GM23338 (cell line): ENCODE measurements around the gene CDR2. TPM values are rescaled to one million over a fixed set of nuclear protein-coding genes. Genes with fewer than 3 reads are reported as not detected.

Experiments
- ATAC-seq: fragments of 200-7000 bp; cut with Tn5 transposase; 3 replicates; pipeline ENCODE4 v1.9.1; 2020
- DNase-seq: peaks from one replicate; pipeline ENCODE4 v3.0.0-alpha.2; 2015; ENCODE audit warnings: low spot score
- H2AFZ ChIP-seq: fragments of 200-600 bp; sonication (generic); 2 replicates; pipeline ENCODE4 v1.8.0; 2016; ENCODE audit warnings: antibody characterized with exemption, mild to moderate bottlenecking, moderate library complexity
- H3F3A ChIP-seq: fragments of 200-600 bp; sonication (generic); replicated peaks from 2 replicates; pipeline ENCODE4 v1.8.0; 2017; ENCODE audit warnings: antibody characterized with exemption, mixed run types, low read depth
- H3K27ac ChIP-seq: fragments of 200-600 bp; sonication (generic); 2 replicates; pipeline ENCODE4 v1.6.1; 2016; ENCODE audit warnings: low read depth
- H3K27me3 ChIP-seq: fragments of 200-600 bp; sonication (generic); 2 replicates; pipeline ENCODE4 v1.8.0; 2016; ENCODE audit warnings: mild to moderate bottlenecking, mixed run types, moderate library complexity; ENCODE audit not compliant: insufficient read depth
- H3K36me3 ChIP-seq: fragments of 200-600 bp; sonication (generic); 2 replicates; pipeline ENCODE4 v1.8.0; 2016; ENCODE audit warnings: mild to moderate bottlenecking; ENCODE audit not compliant: insufficient read depth
- H3K4me1 ChIP-seq: fragments of 200-600 bp; sonication (generic); 2 replicates; pipeline ENCODE4 v1.8.0; 2016; ENCODE audit warnings: mild to moderate bottlenecking, moderate library complexity; ENCODE audit not compliant: insufficient read depth
- H3K4me2 ChIP-seq: fragments of 200-600 bp; sonication (generic); 2 replicates; pipeline ENCODE4 v1.7.1; 2017; ENCODE audit warnings: mixed run types
- H3K4me3 ChIP-seq: fragments of 200-600 bp; sonication (generic); 2 replicates; pipeline ENCODE4 v1.6.1; 2016; ENCODE audit warnings: mixed run types
- H3K79me2 ChIP-seq: fragments of 200-600 bp; sonication (generic); replicated peaks from 2 replicates; pipeline ENCODE4 v1.8.0; 2017; ENCODE audit warnings: mild to moderate bottlenecking; ENCODE audit not compliant: insufficient read depth
- H3K9me2 ChIP-seq: fragments of 200-600 bp; sonication (generic); 2 replicates; pipeline ENCODE4 v1.8.0; 2017; ENCODE audit not compliant: insufficient read depth
- H4K20me1 ChIP-seq: fragments of 200-600 bp; sonication (generic); replicated peaks from 2 replicates; pipeline ENCODE4 v1.8.0; 2017; ENCODE audit warnings: mild to moderate bottlenecking; ENCODE audit not compliant: insufficient read depth
- H3K27ac Mint-ChIP-seq: 2 replicates; pipeline ENCODE4 v1.8.0; 2020; ENCODE audit warnings: inconsistent platforms, mild to moderate bottlenecking, moderate library complexity, mixed read lengths
- H3K27me3 Mint-ChIP-seq: 3 replicates; pipeline ENCODE4 v1.8.0; 2022; ENCODE audit warnings: low read depth, mild to moderate bottlenecking, moderate library complexity, mixed read lengths, inconsistent platforms; ENCODE audit not compliant: insufficient read depth, poor library complexity
- H3K36me3 Mint-ChIP-seq: 3 replicates; pipeline ENCODE4 v1.8.0; 2021; ENCODE audit warnings: low read depth, mild to moderate bottlenecking, inconsistent platforms, moderate library complexity, mixed read lengths
- H3K4me1 Mint-ChIP-seq: 3 replicates; pipeline ENCODE4 v1.8.0; 2020; ENCODE audit warnings: mild to moderate bottlenecking, inconsistent platforms, mixed read lengths
- H3K4me3 Mint-ChIP-seq: 3 replicates; pipeline ENCODE4 v1.8.0; 2021; ENCODE audit warnings: moderate library complexity, mild to moderate bottlenecking, inconsistent platforms, mixed read lengths
- H3K9me3 Mint-ChIP-seq: 3 replicates; pipeline ENCODE4 v1.8.0; 2020; ENCODE audit warnings: moderate library complexity, mild to moderate bottlenecking, inconsistent platforms, mixed read lengths
- CREB1 ChIP-seq: fragments of 250-450 bp; sonication (Bioruptor Pico); IDR thresholded peaks from 2 replicates; pipeline ENCODE4 v1.5.0; 2020; ENCODE audit warnings: low read depth, mild to moderate bottlenecking, moderate library complexity
- ETS1 ChIP-seq: IDR thresholded peaks from 2 replicates; pipeline ENCODE4 v1.6.1; 2016; ENCODE audit warnings: antibody characterized with exemption
- JUNB ChIP-seq: IDR thresholded peaks from one replicate; pipeline ENCODE4 v1.6.1; 2016; ENCODE audit warnings: antibody characterized with exemption; ENCODE audit not compliant: unreplicated experiment
- POLR2AphosphoS5 ChIP-seq: IDR thresholded peaks from 2 replicates; pipeline ENCODE4 v1.6.1; 2016; ENCODE audit warnings: antibody characterized with exemption, low read depth
- REST ChIP-seq: IDR thresholded peaks from one replicate; pipeline ENCODE4 v1.6.1; 2018; ENCODE audit warnings: antibody characterized with exemption; ENCODE audit not compliant: unreplicated experiment
- STAT1 ChIP-seq: IDR thresholded peaks from one replicate; pipeline ENCODE4 v1.6.1; 2016; ENCODE audit warnings: antibody characterized with exemption; ENCODE audit not compliant: unreplicated experiment
- ZNF331 ChIP-seq: fragments of 250-450 bp; sonication (Bioruptor Pico); IDR thresholded peaks from 2 replicates; pipeline ENCODE4 v1.5.0; 2020; ENCODE audit warnings: low read depth, mild to moderate bottlenecking, moderate library complexity
- ZNF462 ChIP-seq: fragments of 250-450 bp; sonication (Bioruptor Pico); IDR thresholded peaks from 2 replicates; pipeline ENCODE4 v1.5.0; 2020; ENCODE audit warnings: mild to moderate bottlenecking, moderate library complexity
- polyA plus RNA-seq: library from polyadenylated mRNA; unstranded; fragments of >200 nt; fragmentation: Nextera tagmentation; extraction: Ambion mirVana; gene quantifications from 2 replicates; pipeline ENCODE4 v1.2.1, GENCODE V29; 2016
- total RNA-seq: library from RNA; depleted of rRNA; stranded (reverse); fragments of >200 nt; shearing (Covaris generic); gene quantifications from 2 replicates; pipeline ENCODE4 v1.2.3, GENCODE V29; 2014

The CDR2 gene
- total and polyA plus RNA-seq, 2 experiments from 2014 or later, result 17.7 to 39.3 TPM

GRCh38 chr16:22306788-22307187, 67.6 kb downstream of the CDR2 start (continued):
- TF ChIP-seq ZNF462 (no peak), POLR2AphosphoS5 (no peak), STAT1 (no peak), ZNF331 (CRISPR knock-in tag) (no peak), CREB1 (no peak)

GRCh38 chr16:22304411-22304810, 70.0 kb downstream of the CDR2 start:
- DNase-seq (no peak), ATAC-seq (no peak)
- Histone ChIP-seq H3K36me3 (peaks cover 4% of the 10 kb centered on the region; the same call in 1 of the 2 replicates), H3K79me2 (peaks cover 74% of the 10 kb centered on the region), H3K4me1 (0 out of 2 replicates have a peak, but pooled peaks cover 3% of the 10 kb centered on the region), H3K9me2 (no peaks in the 10 kb centered on the region), H3K4me3 (no peak overlapping the region), H3K27me3 (no peaks in the 10 kb centered on the region), H3K27ac (no peak overlapping the region), H2AFZ (no peak overlapping the region), H3K4me2 (no peak overlapping the region), H3F3A (peaks cover 15% of the 10 kb centered on the region), H4K20me1 (peaks cover 34% of the 10 kb centered on the region)
- Mint-ChIP-seq H3K9me3 (no peaks in the 10 kb centered on the region; the same call in 2 of the 3 replicates), H3K4me1 (peaks cover 10% of the 10 kb centered on the region; the same call in 2 of the 3 replicates), H3K27ac (no peak overlapping the region), H3K36me3 (peaks cover 60% of the 10 kb centered on the region), H3K4me3 (no peak overlapping the region), H3K27me3 (peaks cover 10% of the 10 kb centered on the region)
- no peak for TF ChIP-seq ETS1
- TF ChIP-seq JUNB, result no peak
- TF ChIP-seq REST, result no peak
